GM18508 (cell line): Measurements from ENCODE around the gene KRT73.

ENCODE experiments used
- ATAC-seq: cut with Tn5 transposase; IDR thresholded peaks from one replicate; pipeline ENCODE4 v1.9.1; 2021; ENCODE audit warnings: moderate number of reproducible peaks; ENCODE audit not compliant: insufficient read depth, unreplicated experiment

Gene KRT73

GRCh38 chr12:52646613-52647012 lies 28.3 kb upstream of the KRT73 start:
- ATAC-seq, result no peak

- ATAC-seq, result no peak
Observed at GRCh38 chr12:52645982-52646381, 27.6 kb upstream of the KRT73 start.

GRCh38 chr12:52645120-52645761 lies 26.9 kb upstream of the KRT73 start:
- no peak for ATAC-seq

- ATAC-seq, result no peak
Observed at GRCh38 chr12:52644078-52644415, 25.7 kb upstream of the KRT73 start.

GRCh38 chr12:52643233-52644077 lies 25.1 kb upstream of the KRT73 start:
- no peak for ATAC-seq

- no peak for ATAC-seq
Observed at GRCh38 chr12:52641468-52641867, 23.1 kb upstream of the KRT73 start.

GRCh38 chr12:52637299-52637698 lies 18.9 kb upstream of the KRT73 start:
- no peak for ATAC-seq

- ATAC-seq, result no peak
Observed at GRCh38 chr12:52636592-52637258, 18.4 kb upstream of the KRT73 start.

- no peak for ATAC-seq
Observed at GRCh38 chr12:52636189-52636588, 17.8 kb upstream of the KRT73 start.

GRCh38 chr12:52634266-52635056 lies 16.1 kb upstream of the KRT73 start:
- ATAC-seq, result no peak

- no peak for ATAC-seq
Observed at GRCh38 chr12:52633383-52633782, 15.0 kb upstream of the KRT73 start.

- no peak for ATAC-seq
Observed at GRCh38 chr12:52632656-52633055, 14.3 kb upstream of the KRT73 start.

- ATAC-seq, result no peak
Observed at GRCh38 chr12:52631676-52632459, 13.5 kb upstream of the KRT73 start.

GRCh38 chr12:52631264-52631663 lies 12.9 kb upstream of the KRT73 start:
- ATAC-seq, result no peak

- ATAC-seq, result no peak
Observed at GRCh38 chr12:52630599-52631200, 12.3 kb upstream of the KRT73 start.

- ATAC-seq, result no peak
Observed at GRCh38 chr12:52630008-52630500, 11.7 kb upstream of the KRT73 start.

- no peak for ATAC-seq
Observed at GRCh38 chr12:52629281-52630007, 11.1 kb upstream of the KRT73 start.

GRCh38 chr12:52628841-52629240 lies 10.5 kb upstream of the KRT73 start:
- ATAC-seq, result no peak

GRCh38 chr12:52628111-52628507 lies 9.8 kb upstream of the KRT73 start:
- ATAC-seq, result no peak
